Neural cell (in vitro differentiated cells): ENCODE results near the gene LRRC14B. TPM values are rescaled to one million over a fixed set of nuclear protein-coding genes. Genes with fewer than 3 reads are reported as not detected.

Source experiments
- H2AFZ ChIP-seq: fragments of 200-600, 300-800 bp; sonication (generic), shearing (Covaris generic); 2 replicates; pipeline ENCODE4 v1.6.0; 2014; ENCODE audit warnings: low read depth, mild to moderate bottlenecking, antibody characterized with exemption, low read length, moderate library complexity
- H3F3A ChIP-seq: fragments of 200-600 bp; shearing (Covaris generic); 2 replicates; pipeline ENCODE4 v1.6.1; 2016; ENCODE audit warnings: mild to moderate bottlenecking, moderate library complexity, mixed read lengths, antibody characterized with exemption, low read length; ENCODE audit not compliant: insufficient read depth, poor library complexity, severe bottlenecking
- H3K27ac ChIP-seq: fragments of 200-600, 300-800 bp; sonication (generic), shearing (Covaris generic); 2 replicates; pipeline ENCODE4 v1.5.1; 2014; ENCODE audit warnings: mild to moderate bottlenecking, low read length, moderate library complexity
- H3K27me3 ChIP-seq: fragments of 300-800, 200-600 bp; sonication (generic), shearing (Covaris generic); 2 replicates; pipeline ENCODE4 v1.6.0; 2014; ENCODE audit warnings: mild to moderate bottlenecking, low read depth, low read length, moderate library complexity; ENCODE audit not compliant: insufficient read depth
- H3K36me3 ChIP-seq: fragments of 300-800, 200-600 bp; sonication (generic), shearing (Covaris generic); 2 replicates; pipeline ENCODE4 v1.5.1; 2014; ENCODE audit warnings: mild to moderate bottlenecking, antibody characterized with exemption, low read length, moderate library complexity; ENCODE audit not compliant: insufficient read depth
- H3K4me2 ChIP-seq: fragments of 300-800, 200-600 bp; sonication (generic), shearing (Covaris generic); 2 replicates; pipeline ENCODE4 v1.6.0; 2014; ENCODE audit warnings: mild to moderate bottlenecking, low read length
- H3K4me3 ChIP-seq: fragments of 300-800, 200-600 bp; sonication (generic), shearing (Covaris generic); 2 replicates; pipeline ENCODE4 v1.5.1; 2014; ENCODE audit warnings: mild to moderate bottlenecking, low read length, moderate library complexity
- H3K79me2 ChIP-seq: fragments of 200-600 bp; shearing (Covaris generic); replicated peaks from 2 replicates; pipeline ENCODE4 v1.6.0; 2014; ENCODE audit warnings: mild to moderate bottlenecking, low read length, moderate library complexity; ENCODE audit not compliant: insufficient read depth
- H3K9ac ChIP-seq: fragments of 300-800, 200-600 bp; sonication (generic), shearing (Covaris generic); 2 replicates; pipeline ENCODE4 v1.6.1; 2016; ENCODE audit warnings: mild to moderate bottlenecking, low read length, mixed read lengths
- H3K9me2 ChIP-seq: fragments of 200-600 bp; shearing (Covaris generic); 2 replicates; pipeline ENCODE4 v1.6.1; 2016; ENCODE audit warnings: mild to moderate bottlenecking, low read length, mixed read lengths; ENCODE audit not compliant: insufficient read depth
- H3K9me3 ChIP-seq: fragments of 200-600, 300-800 bp; sonication (generic), shearing (Covaris generic); 2 replicates; pipeline ENCODE4 v1.6.1; 2016; ENCODE audit warnings: mild to moderate bottlenecking, mixed run types, low read length, moderate library complexity, mixed read lengths
- H4K20me1 ChIP-seq: fragments of 200-600 bp; shearing (Covaris generic); 2 replicates; pipeline ENCODE4 v1.6.1; 2016; ENCODE audit warnings: mild to moderate bottlenecking, mixed run types; ENCODE audit not compliant: insufficient read depth
- EP300 ChIP-seq: fragments of 450-650 bp; conservative IDR thresholded peaks from 2 replicates; pipeline ENCODE4 v1.6.1; 2014; ENCODE audit warnings: antibody characterized with exemption, mild to moderate bottlenecking, moderate library complexity; ENCODE audit not compliant: poor library complexity, severe bottlenecking
- EZH2 ChIP-seq: fragments of 200-600, 300-800 bp; shearing (Covaris generic), sonication (generic); IDR thresholded peaks from 2 replicates; pipeline ENCODE4 v1.6.1; 2014; ENCODE audit warnings: antibody characterized with exemption, low read length, borderline replicate concordance, mild to moderate bottlenecking; ENCODE audit not compliant: insufficient read depth, poor library complexity, severe bottlenecking
- MXI1 ChIP-seq: fragments of 450-650 bp; conservative IDR thresholded peaks from 2 replicates; pipeline ENCODE4 v1.6.1; 2014; ENCODE audit warnings: antibody characterized with exemption, mild to moderate bottlenecking; ENCODE audit not compliant: poor library complexity, severe bottlenecking
- POLR2AphosphoS5 ChIP-seq: IDR thresholded peaks from 2 replicates; pipeline ENCODE4 v1.6.1; 2012
- RAD21 ChIP-seq: fragments of 450-650 bp; conservative IDR thresholded peaks from 2 replicates; pipeline ENCODE4 v1.6.1; 2014; ENCODE audit warnings: antibody characterized with exemption, mild to moderate bottlenecking, moderate library complexity
- SMC3 ChIP-seq: fragments of 450-650 bp; conservative IDR thresholded peaks from 2 replicates; pipeline ENCODE4 v1.6.1; 2014; ENCODE audit warnings: antibody characterized with exemption, mild to moderate bottlenecking, moderate library complexity; ENCODE audit not compliant: poor library complexity
- TAF1 ChIP-seq: IDR thresholded peaks from 2 replicates; pipeline ENCODE4 v1.6.1; 2012; ENCODE audit warnings: low read depth
- polyA plus RNA-seq: library from polyadenylated mRNA; depleted of rRNA; stranded (reverse); fragments of >200 nt; gene quantifications from 2 replicates; pipeline ENCODE4 v1.2.3, GENCODE V29; 2014
- TF ChIP-seq, protein P1 (sequence below): IDR thresholded peaks from 2 replicates; pipeline ENCODE4 v1.6.1; 2012; ENCODE audit warnings: borderline replicate concordance
- TF ChIP-seq, protein P2 (sequence below): fragments of 450-650 bp; IDR thresholded peaks from 2 replicates; pipeline ENCODE4 v1.5.1; 2014; ENCODE audit warnings: antibody characterized with exemption, mild to moderate bottlenecking, moderate library complexity; ENCODE audit not compliant: poor library complexity, severe bottlenecking

LRRC14B gene
- polyA plus RNA-seq, 1 donor from 2014 or later = not detected

DNA sequence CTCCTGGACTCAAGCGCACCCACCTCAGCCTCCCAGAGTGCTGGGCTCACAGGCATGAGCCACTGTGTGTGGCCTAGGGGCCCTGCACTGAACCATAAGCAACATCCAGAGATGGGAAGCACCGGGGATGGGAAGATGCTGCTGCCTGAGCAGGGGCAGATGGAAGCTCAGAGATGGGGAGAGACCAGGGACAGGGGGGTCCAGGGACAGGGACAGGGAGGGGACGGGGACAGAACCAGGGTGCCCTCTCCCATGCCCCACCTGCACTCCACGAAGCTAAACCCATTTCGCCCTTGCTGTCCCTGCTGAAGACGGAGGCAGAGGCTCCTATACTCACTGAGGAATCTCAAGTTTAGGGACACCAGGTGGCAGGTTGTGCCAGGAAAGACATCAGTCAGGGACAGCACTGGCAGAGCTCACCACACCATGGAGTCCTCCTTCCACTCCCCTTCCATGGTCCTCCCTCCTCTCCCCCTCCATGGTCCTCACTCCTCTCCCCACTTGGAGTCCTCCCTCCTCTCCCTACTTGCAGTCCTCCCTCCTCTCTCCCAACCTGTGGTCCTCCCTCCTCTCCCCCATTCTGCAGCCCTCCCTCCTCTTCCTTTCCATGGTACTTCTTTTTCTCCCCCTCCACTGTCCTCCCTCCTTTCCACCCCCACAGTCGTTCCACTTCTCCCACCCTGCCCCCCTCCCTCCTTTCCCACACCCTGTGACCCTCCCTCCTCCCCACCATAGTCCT is 45.5 kb upstream of the LRRC14B start:
- no peak overlapping the region for H3K4me3 ChIP-seq
- H3K27ac ChIP-seq = no peak overlapping the region
- TF ChIP-seq, protein P1, sequence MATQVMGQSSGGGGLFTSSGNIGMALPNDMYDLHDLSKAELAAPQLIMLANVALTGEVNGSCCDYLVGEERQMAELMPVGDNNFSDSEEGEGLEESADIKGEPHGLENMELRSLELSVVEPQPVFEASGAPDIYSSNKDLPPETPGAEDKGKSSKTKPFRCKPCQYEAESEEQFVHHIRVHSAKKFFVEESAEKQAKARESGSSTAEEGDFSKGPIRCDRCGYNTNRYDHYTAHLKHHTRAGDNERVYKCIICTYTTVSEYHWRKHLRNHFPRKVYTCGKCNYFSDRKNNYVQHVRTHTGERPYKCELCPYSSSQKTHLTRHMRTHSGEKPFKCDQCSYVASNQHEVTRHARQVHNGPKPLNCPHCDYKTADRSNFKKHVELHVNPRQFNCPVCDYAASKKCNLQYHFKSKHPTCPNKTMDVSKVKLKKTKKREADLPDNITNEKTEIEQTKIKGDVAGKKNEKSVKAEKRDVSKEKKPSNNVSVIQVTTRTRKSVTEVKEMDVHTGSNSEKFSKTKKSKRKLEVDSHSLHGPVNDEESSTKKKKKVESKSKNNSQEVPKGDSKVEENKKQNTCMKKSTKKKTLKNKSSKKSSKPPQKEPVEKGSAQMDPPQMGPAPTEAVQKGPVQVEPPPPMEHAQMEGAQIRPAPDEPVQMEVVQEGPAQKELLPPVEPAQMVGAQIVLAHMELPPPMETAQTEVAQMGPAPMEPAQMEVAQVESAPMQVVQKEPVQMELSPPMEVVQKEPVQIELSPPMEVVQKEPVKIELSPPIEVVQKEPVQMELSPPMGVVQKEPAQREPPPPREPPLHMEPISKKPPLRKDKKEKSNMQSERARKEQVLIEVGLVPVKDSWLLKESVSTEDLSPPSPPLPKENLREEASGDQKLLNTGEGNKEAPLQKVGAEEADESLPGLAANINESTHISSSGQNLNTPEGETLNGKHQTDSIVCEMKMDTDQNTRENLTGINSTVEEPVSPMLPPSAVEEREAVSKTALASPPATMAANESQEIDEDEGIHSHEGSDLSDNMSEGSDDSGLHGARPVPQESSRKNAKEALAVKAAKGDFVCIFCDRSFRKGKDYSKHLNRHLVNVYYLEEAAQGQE = no peak
- TF ChIP-seq EZH2 = no peak
- no peak for TF ChIP-seq EP300
- H3K27me3 ChIP-seq = no peaks in the 10 kb centered on the region
- no peak overlapping the region for H2AFZ ChIP-seq
- H3K79me2 ChIP-seq = no peaks in the 10 kb centered on the region
- H3K9me2 ChIP-seq = no peaks in the 10 kb centered on the region
- no peak overlapping the region for H3K4me2 ChIP-seq
- H3K36me3 ChIP-seq = no peaks in the 10 kb centered on the region
- H3K9ac ChIP-seq = no peak overlapping the region
- no peaks in the 10 kb centered on the region for H4K20me1 ChIP-seq
- peaks cover 8% of the 10 kb centered on the region for H3K9me3 ChIP-seq
- H3F3A ChIP-seq = no peaks in the 10 kb centered on the region

DNA sequence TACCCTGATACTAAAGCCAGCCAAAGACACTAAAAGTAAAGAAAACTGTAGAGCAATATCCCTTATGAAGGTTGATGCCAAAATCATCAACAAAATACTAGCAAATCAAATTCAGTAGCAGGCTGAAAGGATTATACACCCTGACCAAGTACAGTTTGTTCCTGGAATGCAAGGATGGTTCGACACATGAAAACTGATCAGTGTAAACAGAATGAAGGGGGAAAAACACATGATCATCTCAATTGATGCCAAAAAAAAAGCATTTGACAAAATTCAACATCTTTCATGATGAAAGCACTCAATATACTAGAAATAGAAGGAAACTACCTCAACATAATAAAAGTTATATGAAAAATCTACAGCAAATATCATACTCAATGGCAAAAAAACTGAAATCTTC is 43.5 kb upstream of the LRRC14B start:
- Histone ChIP-seq H3K9me3 (peaks cover 8% of the 10 kb centered on the region), H3K27me3 (no peaks in the 10 kb centered on the region), H3K9ac (no peak overlapping the region), H4K20me1 (no peaks in the 10 kb centered on the region), H3K36me3 (no peaks in the 10 kb centered on the region), H3K4me3 (no peak overlapping the region), H3K4me2 (no peak overlapping the region), H3K27ac (no peak overlapping the region), H3K79me2 (no peaks in the 10 kb centered on the region), H2AFZ (no peak overlapping the region), H3F3A (no peaks in the 10 kb centered on the region), H3K9me2 (no peaks in the 10 kb centered on the region)
- TF ChIP-seq, protein P1 = no peak
- TF ChIP-seq MXI1 = no peak
- TF ChIP-seq EZH2 = no peak
- TF ChIP-seq EP300 = no peak
- no peak for TF ChIP-seq POLR2AphosphoS5
- no peak for TF ChIP-seq RAD21
- TF ChIP-seq, protein P2, sequence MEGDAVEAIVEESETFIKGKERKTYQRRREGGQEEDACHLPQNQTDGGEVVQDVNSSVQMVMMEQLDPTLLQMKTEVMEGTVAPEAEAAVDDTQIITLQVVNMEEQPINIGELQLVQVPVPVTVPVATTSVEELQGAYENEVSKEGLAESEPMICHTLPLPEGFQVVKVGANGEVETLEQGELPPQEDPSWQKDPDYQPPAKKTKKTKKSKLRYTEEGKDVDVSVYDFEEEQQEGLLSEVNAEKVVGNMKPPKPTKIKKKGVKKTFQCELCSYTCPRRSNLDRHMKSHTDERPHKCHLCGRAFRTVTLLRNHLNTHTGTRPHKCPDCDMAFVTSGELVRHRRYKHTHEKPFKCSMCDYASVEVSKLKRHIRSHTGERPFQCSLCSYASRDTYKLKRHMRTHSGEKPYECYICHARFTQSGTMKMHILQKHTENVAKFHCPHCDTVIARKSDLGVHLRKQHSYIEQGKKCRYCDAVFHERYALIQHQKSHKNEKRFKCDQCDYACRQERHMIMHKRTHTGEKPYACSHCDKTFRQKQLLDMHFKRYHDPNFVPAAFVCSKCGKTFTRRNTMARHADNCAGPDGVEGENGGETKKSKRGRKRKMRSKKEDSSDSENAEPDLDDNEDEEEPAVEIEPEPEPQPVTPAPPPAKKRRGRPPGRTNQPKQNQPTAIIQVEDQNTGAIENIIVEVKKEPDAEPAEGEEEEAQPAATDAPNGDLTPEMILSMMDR = no peak
- no peak for TF ChIP-seq SMC3
- no peak for TF ChIP-seq TAF1
